ENCODE data around the gene RIT1. TPM values are rescaled to one million over a fixed set of nuclear protein-coding genes. Genes with fewer than 3 reads are reported as not detected.

Gene RIT1
- total and polyA plus RNA-seq, 2 of the 13 experiments (the other 11 are each of a cell fraction or from before 2014, with no cell fraction given): 12.2 to 32.2 TPM

GRCh38 chr1:155856975-155857930, 53.9 kb downstream of the RIT1 start, which contains the start of gene GON4L (continued):
- 0 out of 2 replicates have a peak, but pooled peaks have one; percentile 9 for TF ChIP-seq THRA (CRISPR knock-in tag; IDR thresholded peaks at IDR 0.05; ENCODE audit: borderline replicate concordance)
- no peak for TF ChIP-seq CENPT (CRISPR knock-in tag; IDR thresholded peaks at IDR 0.05; ENCODE audit: low read depth)
- TF ChIP-seq ZNF619 (CRISPR knock-in tag; IDR thresholded peaks at IDR 0.05): peak; percentile 86; the same call in 1 of the 2 replicates
- no peak for TF ChIP-seq ZUFSP (CRISPR knock-in tag; IDR thresholded peaks at IDR 0.05; ENCODE audit: borderline replicate concordance)
- peak; percentile 92 for TF ChIP-seq KAT8 (CRISPR knock-in tag; IDR thresholded peaks at IDR 0.05)
- peak; percentile 47; the same call in 1 of the 2 replicates for TF ChIP-seq JUND (CRISPR knock-in tag; IDR thresholded peaks at IDR 0.05)
- TF ChIP-seq ARID4A (CRISPR knock-in tag; IDR thresholded peaks at IDR 0.05; ENCODE audit: borderline replicate concordance): peak; percentile 89
- peak; percentile 24; the same call in 1 of the 2 replicates for TF ChIP-seq ZBTB40 (IDR thresholded peaks at IDR 0.05)
- TF ChIP-seq ZBTB40 (CRISPR knock-in tag; IDR thresholded peaks at IDR 0.05): 0 out of 2 replicates have a peak, but pooled peaks have one; percentile 52
